NCI-H2081 (cell line): ENCODE results near the gene LRCOL1.

Source experiments
- DNase-seq, 2 experiments: peaks; one replicate each; lab custom pipeline; 2025; lab: John Stamatoyannopoulos, UW

LRCOL1 gene

GRCh38 chr12:132635076-132635955 is 24.9 kb upstream of the LRCOL1 start:
- DNase-seq = no peak

GRCh38 chr12:132634411-132634990 is 24.1 kb upstream of the LRCOL1 start:
- DNase-seq = no peak

- no peak for DNase-seq
These were observed 23.5 kb upstream of the LRCOL1 start for GRCh38 chr12:132633901-132634300.

- DNase-seq = no peak
These were observed 23.0 kb upstream of the LRCOL1 start for GRCh38 chr12:132633398-132633797.

GRCh38 chr12:132632521-132633228 is 22.3 kb upstream of the LRCOL1 start:
- DNase-seq = no peak

GRCh38 chr12:132631666-132632065 is 21.3 kb upstream of the LRCOL1 start:
- no peak for DNase-seq

- DNase-seq = no peak
These were observed 20.3 kb upstream of the LRCOL1 start for GRCh38 chr12:132630672-132631071.

- DNase-seq = no peak
These were observed 18.9 kb upstream of the LRCOL1 start for GRCh38 chr12:132629330-132629729.

- DNase-seq = no peak
These were observed 15.5 kb upstream of the LRCOL1 start for GRCh38 chr12:132625731-132626430.

GRCh38 chr12:132624910-132625630 is 14.7 kb upstream of the LRCOL1 start:
- no peak for DNase-seq

- DNase-seq = no peak
These were observed 13.9 kb upstream of the LRCOL1 start for GRCh38 chr12:132624186-132624855.

GRCh38 chr12:132623072-132623869 is 12.9 kb upstream of the LRCOL1 start:
- DNase-seq = no peak

- no peak for DNase-seq
These were observed 12.2 kb upstream of the LRCOL1 start for GRCh38 chr12:132622437-132623071.

- DNase-seq = no peak
These were observed 11.5 kb upstream of the LRCOL1 start for GRCh38 chr12:132621657-132622435.

- peak in 1 of 2 experiments; percentile 10 for DNase-seq
These were observed 10.7 kb upstream of the LRCOL1 start for GRCh38 chr12:132620899-132621656.

- no peak for DNase-seq
These were observed 9.9 kb upstream of the LRCOL1 start for GRCh38 chr12:132620113-132620898.

GRCh38 chr12:132619386-132620112 is 9.2 kb upstream of the LRCOL1 start:
- DNase-seq = no peak
